ENCODE data around the gene ENOX1. TPM values are rescaled to one million over a fixed set of nuclear protein-coding genes. Genes with fewer than 3 reads are reported as not detected.

The ENOX1 gene
- total RNA-seq, 2 experiments from 2014 or later, result 0.09 TPM

DNA sequence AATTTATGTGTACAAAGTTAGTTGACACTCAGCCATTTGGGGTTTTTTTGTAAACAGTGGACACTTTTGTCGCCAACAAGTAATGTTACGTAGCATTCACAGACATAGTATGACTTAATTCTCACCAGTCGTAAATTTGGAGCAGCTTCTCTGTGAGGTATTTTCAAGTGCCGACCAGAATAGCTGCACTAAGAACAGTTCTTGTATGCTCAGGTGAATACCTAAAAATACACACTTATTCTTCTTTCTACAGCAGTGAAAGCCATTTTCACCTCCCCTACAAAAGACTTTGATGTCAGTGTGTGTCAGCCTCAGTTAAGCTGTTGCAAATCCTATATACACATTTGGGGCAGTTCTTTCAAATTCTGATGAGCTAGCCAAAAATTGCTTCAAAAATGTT, 206.5 kb downstream of the ENOX1 start:
- DNase-seq, result no peak
- ChIA-PET POLR2A (no interaction called here), CTCF (no interaction called here)
- H3K27me3 Mint-ChIP-seq, result peaks cover 6% of the 10 kb centered on the region
- H3K4me1 Mint-ChIP-seq (ENCODE audit: low read depth), result no peaks in the 10 kb centered on the region
- no peak overlapping the region for H3K4me3 Mint-ChIP-seq
- H3K9me3 Mint-ChIP-seq, result no peaks in the 10 kb centered on the region
- intact Hi-C loops (cut with micrococcal nuclease), result no loop called here
- no peak for ATAC-seq
- H3K27ac Mint-ChIP-seq, result no peak overlapping the region
- TF ChIP-seq, protein P1, sequence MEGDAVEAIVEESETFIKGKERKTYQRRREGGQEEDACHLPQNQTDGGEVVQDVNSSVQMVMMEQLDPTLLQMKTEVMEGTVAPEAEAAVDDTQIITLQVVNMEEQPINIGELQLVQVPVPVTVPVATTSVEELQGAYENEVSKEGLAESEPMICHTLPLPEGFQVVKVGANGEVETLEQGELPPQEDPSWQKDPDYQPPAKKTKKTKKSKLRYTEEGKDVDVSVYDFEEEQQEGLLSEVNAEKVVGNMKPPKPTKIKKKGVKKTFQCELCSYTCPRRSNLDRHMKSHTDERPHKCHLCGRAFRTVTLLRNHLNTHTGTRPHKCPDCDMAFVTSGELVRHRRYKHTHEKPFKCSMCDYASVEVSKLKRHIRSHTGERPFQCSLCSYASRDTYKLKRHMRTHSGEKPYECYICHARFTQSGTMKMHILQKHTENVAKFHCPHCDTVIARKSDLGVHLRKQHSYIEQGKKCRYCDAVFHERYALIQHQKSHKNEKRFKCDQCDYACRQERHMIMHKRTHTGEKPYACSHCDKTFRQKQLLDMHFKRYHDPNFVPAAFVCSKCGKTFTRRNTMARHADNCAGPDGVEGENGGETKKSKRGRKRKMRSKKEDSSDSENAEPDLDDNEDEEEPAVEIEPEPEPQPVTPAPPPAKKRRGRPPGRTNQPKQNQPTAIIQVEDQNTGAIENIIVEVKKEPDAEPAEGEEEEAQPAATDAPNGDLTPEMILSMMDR (IDR thresholded peaks at IDR 0.05), result no peak
- H3K36me3 Mint-ChIP-seq (ENCODE audit: low read depth), result no peaks in the 10 kb centered on the region

DNA sequence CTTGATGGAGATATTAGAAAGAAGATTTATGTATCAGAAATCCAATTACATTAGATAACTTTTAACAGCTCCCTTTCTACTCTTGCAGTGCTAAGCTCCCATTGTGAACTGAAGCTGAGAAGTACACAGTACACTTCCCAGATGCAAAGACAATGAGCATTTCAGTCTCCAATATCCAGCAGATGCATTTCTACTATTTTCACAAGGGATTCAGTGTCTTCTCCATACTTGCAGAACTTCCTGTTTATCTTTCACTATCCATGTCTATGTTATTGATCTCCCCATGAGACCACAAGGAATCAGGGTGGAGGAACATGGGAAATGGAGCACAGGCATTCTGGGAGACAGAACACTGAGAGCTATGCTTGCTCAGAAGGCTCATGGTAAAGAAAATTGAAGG, 207.5 kb downstream of the ENOX1 start:
- DNase-seq, result no peak
- ATAC-seq, result no peak
- H3K36me3 Mint-ChIP-seq (ENCODE audit: low read depth), result no peaks in the 10 kb centered on the region
- ChIA-PET POLR2A (no interaction called here), CTCF (no interaction called here)
- H3K27ac Mint-ChIP-seq, result no peak overlapping the region
- peaks cover 6% of the 10 kb centered on the region for H3K27me3 Mint-ChIP-seq
- no peak overlapping the region for H3K4me3 Mint-ChIP-seq
- intact Hi-C loops (cut with micrococcal nuclease), result no loop called here
- TF ChIP-seq, protein P1 (IDR thresholded peaks at IDR 0.05), result no peak
- peaks cover 3% of the 10 kb centered on the region for H3K4me1 Mint-ChIP-seq (ENCODE audit: low read depth)
- no peaks in the 10 kb centered on the region for H3K9me3 Mint-ChIP-seq

- Mint-ChIP-seq H3K9me3 (no peaks in the 10 kb centered on the region), H3K27ac (no peak overlapping the region)
- CTCF ChIA-PET, result no interaction called here
Measured at GRCh38 chr13:43574605-43575004, 212.2 kb downstream of the ENOX1 start.

DNA sequence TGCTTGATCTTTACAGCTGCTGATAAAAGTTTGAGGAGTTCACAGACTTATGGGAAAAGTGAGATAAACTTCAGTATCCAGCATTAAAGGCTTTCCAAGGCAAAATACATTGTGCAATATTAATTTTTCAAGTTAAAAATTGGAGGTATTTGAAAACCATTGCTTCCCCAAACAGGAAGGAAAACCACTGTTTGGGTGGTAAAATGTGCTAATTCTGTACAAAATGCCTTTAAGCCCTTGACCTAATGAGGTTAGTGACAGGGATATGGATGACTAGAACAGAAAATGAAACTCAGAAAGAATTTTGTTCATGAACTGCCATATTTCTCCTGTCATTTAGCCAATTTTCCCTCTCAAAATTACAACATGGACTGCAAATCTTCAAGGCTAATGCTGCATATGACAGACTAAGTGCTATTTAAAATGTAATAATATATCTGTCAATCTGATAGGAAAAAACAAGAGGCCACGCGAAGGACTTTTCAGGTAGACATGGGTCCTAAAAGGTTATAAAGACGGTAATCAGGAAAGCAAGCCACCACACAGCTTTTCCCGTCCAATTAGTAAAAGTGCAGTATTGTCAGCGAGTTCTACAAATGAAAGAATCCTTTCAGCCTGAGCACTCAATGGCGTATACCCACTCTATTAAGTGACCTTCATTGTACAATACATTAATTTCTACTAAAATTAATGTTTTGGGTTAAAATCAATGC, 212.8 kb downstream of the ENOX1 start:
- TF ChIP-seq, protein P1 (IDR thresholded peaks at IDR 0.05), result no peak
- Mint-ChIP-seq H3K4me3 (no peak overlapping the region), H3K36me3 (ENCODE audit: low read depth) (no peaks in the 10 kb centered on the region), H3K4me1 (ENCODE audit: low read depth) (peaks cover 3% of the 10 kb centered on the region), H3K9me3 (no peaks in the 10 kb centered on the region), H3K27me3 (peaks cover 8% of the 10 kb centered on the region), H3K27ac (no peak overlapping the region)
- ChIA-PET POLR2A (no interaction called here), CTCF (no interaction called here)
- intact Hi-C loops (cut with micrococcal nuclease), result no loop called here
- no peak for ATAC-seq
- DNase-seq, result no peak

More at GRCh38 chr13:43574605-43575004, 212.2 kb downstream of the ENOX1 start:
- DNase-seq (no peak), ATAC-seq (no peak)
- no peak overlapping the region for H3K4me3 Mint-ChIP-seq
- H3K27me3 Mint-ChIP-seq, result peaks cover 8% of the 10 kb centered on the region
- peaks cover 3% of the 10 kb centered on the region for H3K4me1 Mint-ChIP-seq (ENCODE audit: low read depth)
- TF ChIP-seq, protein P1 (IDR thresholded peaks at IDR 0.05), result no peak
- intact Hi-C loops (cut with micrococcal nuclease), result no loop called here
- no peaks in the 10 kb centered on the region for H3K36me3 Mint-ChIP-seq (ENCODE audit: low read depth)
- POLR2A ChIA-PET, result no interaction called here

DNA sequence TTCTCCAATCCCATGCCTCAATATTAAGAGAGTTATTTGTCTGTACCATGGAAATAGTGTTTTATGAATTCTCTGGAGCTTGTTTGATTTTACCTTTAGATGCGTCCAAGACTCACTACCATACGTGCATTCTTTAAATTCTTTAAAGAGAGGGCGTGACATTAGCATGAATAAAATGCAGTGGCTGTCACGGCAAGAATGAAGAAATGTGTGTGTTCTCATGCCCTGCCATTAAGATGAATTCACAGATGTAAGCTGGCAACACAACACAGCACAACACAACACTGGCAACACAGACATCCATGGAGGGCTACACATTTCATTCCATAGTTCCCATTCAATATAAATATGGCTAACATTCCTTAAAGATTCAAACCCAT, 213.4 kb downstream of the ENOX1 start:
- CTCF ChIA-PET, result no interaction called here
- POLR2A ChIA-PET, result no interaction called here
- no peak for DNase-seq
- Mint-ChIP-seq H3K9me3 (no peaks in the 10 kb centered on the region), H3K4me1 (ENCODE audit: low read depth) (peaks cover 3% of the 10 kb centered on the region), H3K4me3 (no peak overlapping the region), H3K27me3 (peaks cover 8% of the 10 kb centered on the region), H3K27ac (no peak overlapping the region), H3K36me3 (ENCODE audit: low read depth) (no peaks in the 10 kb centered on the region)
- TF ChIP-seq, protein P1 (IDR thresholded peaks at IDR 0.05), result no peak
- no peak for ATAC-seq
- intact Hi-C loops (cut with micrococcal nuclease), result no loop called here
